GM12892 (cell line): ENCODE measurements around the gene GJB5.

ENCODE experiments used
- POLR2A ChIP-seq: IDR thresholded peaks from 2 replicates; pipeline ENCODE4 v1.6.1; 2011; ENCODE audit warnings: low read depth, low read length, control low read depth
- POLR2AphosphoS5 ChIP-seq: IDR thresholded peaks from 2 replicates; pipeline ENCODE4 v1.6.1; 2011; ENCODE audit warnings: low read depth, low read length, control low read depth

DNA sequence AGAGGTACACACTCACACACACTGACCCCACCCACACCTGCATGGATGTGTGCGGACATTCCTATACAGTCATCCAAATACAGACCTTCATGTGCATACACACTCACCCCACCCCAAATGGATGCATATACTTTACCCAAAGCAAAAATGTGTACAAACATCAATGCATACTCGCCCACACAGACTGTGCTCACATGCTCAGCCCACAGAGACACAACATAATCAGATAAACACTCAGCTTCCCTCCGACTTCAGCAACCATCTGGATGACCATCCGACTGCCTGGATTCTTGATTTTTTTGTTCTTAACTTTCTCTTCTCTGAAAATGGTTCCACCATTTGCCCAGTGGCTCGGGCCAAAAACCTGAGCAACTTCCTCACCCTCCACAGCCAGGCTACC lies 24.4 kb upstream of the GJB5 start:
- TF ChIP-seq POLR2AphosphoS5 (no peak), POLR2A (no peak)
